AG09319 (cell line): ENCODE data around the gene EVC.

Experiments used
- DNase-seq: peaks from one replicate; pipeline ENCODE4 v3.0.0-alpha.2; 2010; ENCODE audit warnings: low read depth; ENCODE audit errors: extremely low read depth
- CTCF ChIP-seq: IDR thresholded peaks from 2 replicates; pipeline ENCODE4 v1.5.1; 2011; ENCODE audit warnings: low read depth, mild to moderate bottlenecking, inconsistent platforms, low read length, moderate library complexity

The EVC gene

GRCh38 chr4:5797866-5798265 lies 86.9 kb downstream of the EVC start:
- TF ChIP-seq CTCF, result no peak
- no peak for DNase-seq

- DNase-seq, result no peak
- TF ChIP-seq CTCF, result no peak
Observed at GRCh38 chr4:5798462-5798861, 87.5 kb downstream of the EVC start.

- no peak for DNase-seq
- no peak for TF ChIP-seq CTCF
Observed at GRCh38 chr4:5798946-5799345, 87.9 kb downstream of the EVC start.

- TF ChIP-seq CTCF, result no peak
- no peak for DNase-seq
Observed at GRCh38 chr4:5799406-5799805, 88.4 kb downstream of the EVC start.

GRCh38 chr4:5800496-5800895 lies 89.5 kb downstream of the EVC start:
- DNase-seq, result no peak
- no peak for TF ChIP-seq CTCF

GRCh38 chr4:5801696-5802095 lies 90.7 kb downstream of the EVC start:
- DNase-seq, result no peak
- no peak for TF ChIP-seq CTCF

- no peak for DNase-seq
- TF ChIP-seq CTCF, result no peak
Observed at GRCh38 chr4:5802565-5802964, 91.6 kb downstream of the EVC start.
